Stimulated activated CD8-positive, alpha-beta memory T cell treated with anti-CD3 and anti-CD28 coated beads, Interleukin-15, amount 100 ng/mL, for 1 hour (primary cell): Measurements from ENCODE around the gene ZNF74.

Experiments
- DNase-seq: peaks from one replicate; pipeline ENCODE4 v3.0.0-alpha.2; 2020; ENCODE audit warnings: low read depth

The ZNF74 gene

DNA sequence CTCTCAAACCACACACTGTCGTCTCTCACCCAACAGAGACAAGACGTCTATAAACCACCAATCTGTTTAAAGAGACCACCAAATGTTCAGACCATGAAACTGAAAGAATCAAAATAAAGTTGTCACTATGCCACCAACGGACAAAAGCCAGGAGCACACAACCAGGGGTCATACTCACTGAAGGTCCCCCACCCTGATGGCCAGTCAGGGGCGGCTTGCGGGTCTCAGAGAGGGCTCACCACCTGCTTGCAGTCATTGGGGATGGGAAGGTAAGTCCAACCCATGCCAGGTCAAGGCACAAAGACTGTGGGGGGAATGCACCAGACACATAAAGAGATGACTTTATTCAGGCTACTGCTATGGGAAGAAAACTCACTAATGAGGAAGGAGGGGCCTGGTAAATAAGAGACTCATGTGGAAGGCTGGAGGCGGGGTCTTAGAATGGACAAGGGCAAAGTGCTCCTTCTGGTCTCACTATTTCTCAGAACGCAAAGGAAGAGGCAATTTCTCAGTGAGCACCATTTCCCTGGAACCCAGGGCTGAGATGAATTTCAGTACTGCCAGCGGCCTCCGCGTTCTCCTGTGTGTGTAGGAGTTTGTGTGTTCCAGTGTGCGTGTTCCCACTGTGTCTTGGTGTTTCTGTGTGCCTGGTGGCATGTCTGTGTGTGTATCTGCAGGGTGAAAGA lies 26.3 kb downstream of the ZNF74 start:
- no peak for DNase-seq

DNA sequence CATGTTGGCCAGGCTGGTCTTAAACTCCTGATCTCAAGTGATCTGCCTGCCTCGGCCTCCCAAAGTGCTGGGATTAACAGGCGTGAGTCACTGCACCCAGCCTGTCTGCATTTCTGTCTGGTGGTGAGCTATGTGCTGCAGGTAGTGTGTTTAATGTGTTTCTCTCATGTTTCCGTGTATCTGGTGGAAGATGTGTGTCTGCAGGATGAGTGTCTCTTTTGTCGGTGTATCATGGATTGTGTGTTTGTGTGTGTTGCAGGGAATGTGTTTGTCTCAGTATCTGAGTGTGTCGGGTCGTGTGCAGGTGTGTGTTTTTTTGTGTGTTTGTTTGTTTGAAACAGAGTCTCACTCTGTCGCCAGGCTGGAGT lies 27.5 kb downstream of the ZNF74 start:
- no peak for DNase-seq

DNA sequence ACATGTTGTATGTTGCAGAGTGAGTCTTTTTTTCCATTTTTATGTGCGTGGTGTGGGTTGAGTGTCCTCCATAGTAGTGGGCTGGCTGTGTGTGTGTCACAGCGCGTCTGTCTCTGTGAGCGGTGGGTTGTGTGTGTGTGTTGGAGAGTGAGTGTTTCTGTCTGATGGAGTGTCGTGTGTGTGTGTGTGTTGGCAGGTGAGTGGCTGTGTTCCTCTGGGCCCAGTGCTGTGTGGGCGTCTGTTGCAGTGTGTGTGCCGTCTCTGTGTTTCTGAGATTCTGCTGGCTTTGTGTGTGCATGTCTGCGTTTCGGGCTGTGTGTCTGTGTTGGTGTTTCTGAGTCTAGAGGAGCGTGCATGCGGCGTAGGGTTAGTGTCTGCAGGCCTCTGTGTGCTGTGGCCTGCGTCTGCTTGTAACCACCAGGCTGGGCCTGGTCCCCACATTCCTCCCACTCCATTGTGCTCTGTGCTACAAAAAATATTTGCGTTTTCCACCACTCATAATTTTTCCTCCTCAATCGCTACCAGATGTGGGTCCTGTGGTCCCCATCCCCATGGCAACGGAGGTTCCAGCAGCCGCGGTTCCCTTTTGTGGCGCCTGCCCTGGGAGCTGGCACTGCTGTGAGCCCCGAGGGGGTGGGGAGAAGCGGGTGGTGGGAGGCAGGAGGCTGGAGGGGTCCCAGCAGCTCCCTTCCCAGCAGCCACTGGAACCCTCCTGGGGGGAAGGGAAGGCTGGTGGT lies 28.5 kb downstream of the ZNF74 start:
- DNase-seq, result no peak

DNA sequence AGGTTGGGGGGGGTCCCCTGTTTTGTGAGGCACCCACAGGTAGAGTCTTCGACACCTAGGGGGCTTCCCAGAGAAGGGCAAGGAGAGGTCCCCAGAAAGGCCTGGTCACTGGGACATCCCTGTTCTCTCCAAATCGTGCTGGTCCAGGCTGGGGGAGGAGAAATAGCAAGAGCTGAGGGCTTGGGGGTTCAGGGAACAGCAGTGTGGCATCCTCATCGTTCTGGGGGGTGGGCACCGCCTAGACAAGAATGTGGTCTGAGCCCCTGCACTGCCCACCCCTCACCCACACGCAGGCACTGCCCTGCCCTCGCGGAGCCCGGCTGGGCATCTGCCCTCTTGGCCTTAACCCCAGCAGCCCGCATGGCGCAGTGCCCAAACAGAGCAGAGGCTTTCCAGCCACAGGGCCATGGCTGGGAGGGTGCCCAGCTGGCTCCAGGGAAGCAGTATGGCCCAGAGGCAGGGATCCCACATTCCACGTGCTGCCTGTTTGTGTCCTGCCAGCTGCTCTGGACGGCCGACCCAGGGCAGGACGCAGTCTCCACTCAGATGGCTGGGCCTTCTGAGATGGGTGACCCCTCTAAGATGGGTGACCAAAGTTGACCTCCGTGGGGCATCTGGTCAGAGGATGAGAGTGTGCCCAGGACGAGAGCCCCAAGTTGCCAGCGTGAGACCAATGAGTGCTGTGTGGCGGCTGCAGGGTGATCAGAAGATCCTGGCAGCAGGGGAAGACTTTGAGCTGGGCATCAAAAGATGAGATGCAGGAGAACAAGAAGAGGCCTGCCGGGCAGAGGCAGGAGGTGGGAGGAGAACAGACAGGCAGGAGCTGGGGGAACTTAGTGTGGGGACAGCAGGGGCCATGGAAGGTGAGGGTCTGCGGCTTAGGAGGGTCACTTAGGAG lies 29.3 kb downstream of the ZNF74 start:
- no peak for DNase-seq

DNA sequence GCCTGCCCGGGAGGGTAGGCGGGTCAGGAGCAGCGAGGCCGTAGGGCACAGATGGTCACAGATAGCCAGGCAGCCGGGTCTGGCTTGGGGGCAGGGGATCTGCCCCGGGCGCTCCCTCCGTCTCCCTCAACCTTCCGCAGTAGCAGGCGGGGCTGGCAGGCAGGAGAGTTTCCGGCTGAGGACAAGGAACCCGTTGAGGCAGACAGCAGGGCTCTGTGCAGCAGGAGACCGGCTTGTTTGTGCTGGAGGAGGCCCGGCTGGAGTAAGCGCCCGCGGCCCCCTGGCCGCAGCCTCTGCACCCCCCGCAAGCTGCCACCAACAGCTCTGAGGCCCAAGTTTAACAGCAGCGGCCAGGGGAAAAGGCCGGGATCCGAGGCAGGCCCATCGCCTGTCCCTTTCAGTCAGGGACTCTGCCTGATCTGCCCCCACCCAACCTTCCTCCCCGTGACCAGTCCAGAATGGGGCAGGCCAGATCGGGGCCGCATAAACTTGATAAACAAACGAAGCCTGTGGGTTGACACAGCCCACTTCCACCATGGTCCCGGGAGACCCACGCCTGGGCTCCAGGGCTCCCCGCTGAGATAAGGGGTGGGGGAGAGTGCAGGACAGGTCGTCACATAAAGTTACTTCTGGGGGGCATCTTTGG lies 30.1 kb downstream of the ZNF74 start:
- no peak for DNase-seq

DNA sequence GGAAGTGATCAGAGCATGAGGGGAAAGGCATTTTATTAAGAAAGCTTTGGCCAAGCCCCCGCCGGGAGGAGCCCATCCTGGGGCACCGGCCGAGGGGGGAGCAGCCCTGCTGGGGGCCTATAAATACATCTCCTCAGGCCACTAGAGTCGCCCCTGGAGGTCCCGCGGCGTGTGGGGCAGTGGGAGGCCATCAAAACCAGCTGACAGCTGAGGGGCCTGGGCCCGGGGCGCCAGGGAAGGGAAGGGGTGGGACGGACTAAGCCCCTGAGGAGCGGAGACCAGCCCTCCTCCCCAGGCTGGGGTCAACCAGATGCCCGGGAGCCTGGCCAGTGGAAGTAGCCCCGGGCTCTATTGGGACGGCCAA lies 30.6 kb downstream of the ZNF74 start:
- DNase-seq, result no peak

DNA sequence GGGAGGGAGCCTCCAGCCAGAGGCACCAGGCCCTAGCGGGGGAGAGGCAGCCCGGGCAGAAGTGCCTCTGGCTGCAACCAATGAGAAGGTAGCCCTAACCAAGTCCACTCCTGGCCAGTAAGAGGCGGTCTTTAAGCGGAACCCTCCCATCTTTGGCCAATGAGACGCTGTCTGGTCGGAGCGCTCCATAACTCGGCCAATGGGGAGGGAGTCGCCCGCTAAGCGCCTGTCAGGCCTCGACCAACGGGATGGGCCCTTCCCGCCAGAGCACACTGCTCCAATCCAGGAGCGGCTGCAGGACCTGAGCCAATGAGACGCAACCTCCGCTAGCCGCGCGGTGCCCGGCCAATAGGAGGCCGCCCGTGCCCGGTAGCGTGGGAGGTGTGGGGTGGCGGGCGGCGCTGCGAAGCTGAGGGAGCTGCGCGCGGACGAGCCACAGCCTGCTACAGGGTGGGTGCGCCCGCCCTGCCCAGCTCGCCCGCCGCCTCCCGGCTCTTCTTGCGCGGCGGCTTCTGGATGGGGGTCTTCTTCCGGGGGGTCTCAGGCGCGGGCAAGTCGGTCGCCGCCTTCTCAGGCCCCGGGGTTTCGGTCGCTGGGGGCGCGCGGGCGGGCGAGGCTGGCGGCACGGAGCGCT lies 31.1 kb downstream of the ZNF74 start:
- no peak for DNase-seq

DNA sequence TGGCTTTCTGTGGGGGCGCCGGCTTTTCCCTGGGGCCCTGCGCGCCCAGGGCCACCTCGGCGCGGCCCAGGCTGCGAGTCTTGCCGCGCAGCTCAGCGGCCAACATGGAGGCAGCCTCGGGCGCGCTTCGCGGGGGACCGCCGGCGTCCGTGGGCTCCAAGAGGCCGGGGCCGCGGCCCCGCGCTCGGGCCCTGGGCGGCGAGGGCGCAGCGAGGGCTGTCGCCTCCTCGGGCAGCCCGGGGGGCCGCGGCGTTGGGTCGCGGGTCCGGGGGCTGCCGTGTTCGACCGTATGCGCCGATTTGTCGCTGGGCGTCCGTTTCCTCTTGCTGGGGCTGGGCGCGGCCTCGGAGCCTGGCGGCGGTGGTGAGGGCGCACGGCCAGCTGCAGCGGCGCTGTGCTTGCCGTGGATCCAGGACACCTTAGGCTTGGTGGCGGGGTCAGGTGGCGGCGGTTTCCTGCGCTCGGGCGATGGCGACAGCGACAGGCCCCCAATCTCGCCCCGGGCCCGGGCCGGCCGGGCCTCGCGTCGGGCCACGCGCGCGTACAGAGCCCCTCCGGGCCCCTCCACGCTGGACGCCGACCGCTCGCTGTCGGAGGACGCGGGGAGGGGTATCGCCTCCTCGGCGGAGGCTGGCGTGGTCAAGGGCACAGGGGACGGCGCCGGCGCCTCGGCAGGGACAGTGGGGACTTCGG lies 31.8 kb downstream of the ZNF74 start:
- no peak for DNase-seq

DNA sequence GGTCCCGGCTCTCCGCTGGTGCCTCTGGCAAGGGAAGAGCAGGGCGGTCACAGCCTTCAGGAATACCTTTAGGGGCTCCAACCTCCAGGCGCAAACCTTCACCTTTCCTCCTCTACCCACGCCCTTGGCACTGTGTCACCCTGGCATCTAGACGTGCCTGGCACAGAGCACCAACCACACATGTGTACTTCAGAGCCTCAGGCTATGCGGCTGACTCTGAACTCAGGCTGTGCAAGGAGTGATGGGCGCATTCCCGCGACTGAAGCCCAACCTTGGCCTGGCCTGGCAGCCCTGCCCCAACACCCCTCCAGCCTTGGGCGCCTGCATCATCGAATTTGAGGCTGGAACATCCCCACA lies 32.3 kb downstream of the ZNF74 start:
- no peak for DNase-seq

DNA sequence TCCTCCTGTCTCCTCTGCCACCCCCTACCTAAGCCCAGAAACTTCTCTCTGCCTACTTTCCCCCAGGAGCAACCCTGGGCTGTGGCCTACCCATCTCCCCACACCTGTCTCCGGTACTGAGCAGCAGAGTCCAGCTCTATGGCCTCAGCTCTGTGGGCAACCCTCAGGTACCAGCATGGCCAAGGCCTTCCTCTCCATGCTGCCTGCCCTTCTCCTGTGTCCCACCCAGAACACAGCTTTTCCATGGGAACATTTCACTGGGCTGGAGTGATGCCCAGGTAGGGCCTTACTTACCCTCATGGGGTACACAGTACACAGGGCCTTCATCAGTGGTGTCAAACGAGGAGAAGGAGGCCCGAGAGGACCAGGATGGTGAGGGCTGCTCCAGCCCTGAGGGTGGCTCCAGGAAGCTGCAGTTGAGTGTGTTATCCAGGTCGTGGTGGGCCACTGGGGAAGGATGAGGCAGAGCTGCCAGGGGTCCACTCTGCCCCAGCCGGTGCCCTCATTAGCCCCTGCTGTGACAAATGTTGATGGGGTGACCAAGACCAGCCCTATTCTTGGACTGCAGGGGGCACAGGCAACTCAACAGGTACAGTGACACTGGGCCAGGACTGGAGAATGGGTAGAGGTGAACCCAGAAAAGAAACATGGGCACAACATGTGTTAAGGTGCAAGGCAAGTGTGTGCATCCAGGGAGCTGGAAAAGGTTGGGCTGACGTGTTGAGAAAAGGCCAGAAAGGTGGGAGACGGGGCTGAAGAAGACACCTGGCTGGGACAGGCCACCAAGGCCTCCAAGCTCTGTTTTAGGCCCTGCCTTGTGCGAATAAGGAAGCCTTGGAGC lies 33.4 kb downstream of the ZNF74 start:
- DNase-seq, result no peak

DNA sequence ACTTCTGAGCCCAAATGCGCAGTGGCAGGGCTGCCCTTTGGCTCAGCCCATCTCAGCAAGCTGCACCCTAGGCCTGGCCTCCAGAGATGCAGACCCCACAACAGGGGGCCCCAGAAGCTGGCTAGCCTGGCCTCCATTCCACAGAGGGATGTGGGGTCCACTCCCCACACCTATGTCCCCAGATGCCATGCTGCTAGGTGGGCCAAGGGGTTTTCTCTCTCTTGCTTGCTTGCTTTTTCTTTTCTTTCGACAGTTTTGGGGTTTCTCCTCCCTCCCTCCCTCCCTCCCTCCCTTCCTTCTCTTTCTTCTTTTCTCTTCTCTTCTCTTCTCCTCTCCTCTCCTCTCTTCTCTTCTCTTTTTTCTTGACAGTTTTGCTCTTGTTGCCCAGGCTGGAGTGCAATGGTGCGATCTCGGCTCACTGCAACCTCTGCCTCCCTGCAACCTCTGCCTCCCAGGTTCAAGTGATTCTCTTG lies 34.0 kb downstream of the ZNF74 start:
- no peak for DNase-seq

DNA sequence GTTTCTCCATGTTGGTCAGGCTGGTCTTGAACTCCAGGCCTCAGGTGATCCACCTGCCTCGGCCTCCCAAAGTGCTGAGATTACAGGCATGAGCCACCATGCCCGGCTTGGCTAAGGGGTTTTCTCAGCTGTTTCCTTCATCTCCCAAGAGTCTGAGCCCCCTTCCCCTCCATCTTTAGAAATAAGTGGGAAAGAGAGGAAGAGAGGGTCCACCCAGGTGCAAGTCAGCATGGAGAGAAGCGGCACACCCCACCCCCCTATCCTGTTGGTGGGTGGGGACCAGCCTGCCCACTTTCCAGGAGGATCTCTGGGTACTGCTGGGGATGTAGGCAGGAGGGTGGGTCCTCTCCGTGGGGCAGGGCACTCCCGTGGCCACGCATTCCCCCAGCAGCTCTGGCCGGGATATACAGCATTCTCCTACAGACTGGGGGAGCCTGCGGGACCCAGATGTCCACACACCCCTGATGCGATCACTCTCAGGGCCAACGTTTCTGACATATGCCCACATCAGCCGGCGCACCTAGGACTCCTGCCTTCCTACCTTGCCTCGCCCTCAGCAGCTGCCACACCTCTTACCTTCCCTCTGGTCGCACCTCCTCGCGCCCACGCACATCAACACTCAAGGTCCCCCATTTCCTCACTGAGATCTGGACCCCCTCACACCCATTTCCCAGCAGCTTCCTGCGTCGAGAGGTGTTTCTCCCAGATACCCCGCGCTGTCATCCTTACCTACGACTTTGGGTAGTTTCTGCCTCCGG lies 34.7 kb downstream of the ZNF74 start:
- no peak for DNase-seq

DNA sequence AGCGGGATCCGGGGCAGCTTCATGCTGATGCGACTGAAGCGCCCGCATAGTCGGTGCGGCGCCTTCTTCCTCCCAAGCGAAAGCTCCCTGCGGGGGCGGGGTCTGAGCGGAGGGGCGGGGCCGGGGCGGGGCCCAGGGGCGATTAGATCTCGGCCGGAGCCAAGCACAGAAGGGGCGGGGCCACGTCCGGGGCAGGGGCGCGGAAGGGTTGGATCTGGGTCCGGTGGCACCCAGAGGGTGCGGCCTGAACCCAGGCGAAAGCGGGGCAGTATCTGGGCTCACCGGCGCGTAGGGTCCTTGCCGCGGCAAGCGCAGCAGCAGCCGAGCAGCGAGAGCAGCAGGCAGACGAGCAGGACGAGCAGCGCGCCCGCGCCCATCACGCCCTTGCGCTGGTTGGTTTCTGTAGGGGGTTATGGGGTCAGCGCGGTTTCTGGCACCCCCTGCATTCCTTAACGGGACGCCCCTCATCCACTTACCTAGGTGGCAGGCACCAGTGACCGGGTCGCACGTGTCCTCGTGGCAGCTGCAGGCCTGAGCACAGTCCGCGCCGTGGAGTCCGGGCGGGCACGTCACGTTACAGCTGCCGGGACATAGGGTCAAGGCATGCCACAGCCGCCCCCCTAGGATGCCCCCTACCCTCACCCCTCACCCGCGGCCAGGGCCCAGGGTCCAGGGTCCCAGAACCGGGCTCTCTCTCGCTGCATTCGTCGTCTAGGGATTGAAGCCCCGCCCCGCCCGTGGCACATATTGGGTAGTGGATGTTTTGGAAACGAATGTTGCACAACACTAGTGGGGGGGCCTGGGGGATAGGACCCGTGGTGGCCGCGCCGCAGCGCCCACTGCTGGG lies 35.5 kb downstream of the ZNF74 start:
- DNase-seq, result peak; percentile 66

DNA sequence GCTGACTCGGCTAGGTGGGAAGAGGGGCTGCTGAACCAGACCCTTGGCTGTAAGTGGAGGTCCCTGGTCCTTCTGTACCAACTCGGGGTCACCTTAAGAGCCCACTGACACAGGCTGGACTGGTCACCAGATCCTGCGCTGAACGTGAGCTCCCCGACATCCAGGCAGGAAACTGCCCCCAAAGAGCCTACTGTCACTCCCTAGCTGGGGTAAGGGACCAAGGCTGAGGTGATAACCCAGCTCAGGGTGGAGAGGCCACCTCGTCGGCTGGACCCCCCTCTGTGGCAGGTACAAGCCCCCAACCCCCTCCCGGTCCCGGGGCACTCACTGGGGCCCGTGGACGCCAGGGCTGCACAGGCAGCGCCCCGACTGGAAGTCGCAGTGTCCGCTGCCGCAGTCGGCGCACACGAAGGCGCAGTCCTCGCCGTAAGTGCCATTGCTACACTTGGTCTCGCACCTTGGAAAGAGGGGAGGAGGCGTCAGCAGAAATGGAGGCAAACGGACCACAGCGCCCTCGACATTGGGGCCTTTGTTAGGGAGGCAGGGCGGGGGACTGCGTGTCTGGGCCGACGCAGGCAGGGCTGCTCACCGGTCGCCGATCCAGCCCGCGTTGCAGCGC lies 36.3 kb downstream of the ZNF74 start:
- no peak for DNase-seq

DNA sequence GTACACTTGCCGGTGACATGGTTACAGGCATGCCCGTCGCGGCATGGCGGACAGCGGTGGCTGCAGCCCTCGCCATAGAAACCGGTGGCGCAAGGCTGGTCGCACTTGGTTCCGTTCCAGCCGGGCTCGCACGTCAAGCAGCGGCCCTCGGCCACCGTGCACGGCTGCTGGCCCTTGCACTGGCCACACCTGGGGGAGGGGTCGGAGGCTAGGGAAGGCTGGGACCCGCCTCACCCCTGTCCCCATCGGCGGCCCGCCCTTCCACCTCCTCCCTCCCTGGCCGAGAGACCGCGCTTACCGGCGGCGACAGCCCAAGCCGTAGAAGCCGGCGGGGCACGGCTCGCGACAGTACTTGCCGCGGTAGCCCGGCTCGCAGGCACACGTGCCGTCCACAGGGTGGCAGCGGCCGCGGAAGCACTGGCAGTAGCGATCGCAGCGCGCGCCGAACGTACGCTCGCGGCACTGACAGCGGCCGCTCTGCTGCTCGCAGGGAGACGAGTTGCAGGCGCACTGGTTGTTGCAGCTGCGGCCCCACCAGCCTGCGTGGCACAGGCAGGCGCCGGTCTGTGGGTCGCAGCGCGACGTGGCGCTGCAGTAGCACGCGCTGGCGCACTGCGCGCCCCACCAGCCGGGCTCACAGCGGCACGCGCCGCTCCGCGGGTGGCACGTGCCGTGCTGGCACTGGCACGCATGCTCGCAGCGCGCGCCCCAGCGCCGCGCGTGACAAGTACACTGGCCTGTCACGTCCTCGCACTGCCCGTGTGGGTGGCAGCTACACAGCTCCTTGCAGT lies 37.0 kb downstream of the ZNF74 start:
- DNase-seq, result no peak

DNA sequence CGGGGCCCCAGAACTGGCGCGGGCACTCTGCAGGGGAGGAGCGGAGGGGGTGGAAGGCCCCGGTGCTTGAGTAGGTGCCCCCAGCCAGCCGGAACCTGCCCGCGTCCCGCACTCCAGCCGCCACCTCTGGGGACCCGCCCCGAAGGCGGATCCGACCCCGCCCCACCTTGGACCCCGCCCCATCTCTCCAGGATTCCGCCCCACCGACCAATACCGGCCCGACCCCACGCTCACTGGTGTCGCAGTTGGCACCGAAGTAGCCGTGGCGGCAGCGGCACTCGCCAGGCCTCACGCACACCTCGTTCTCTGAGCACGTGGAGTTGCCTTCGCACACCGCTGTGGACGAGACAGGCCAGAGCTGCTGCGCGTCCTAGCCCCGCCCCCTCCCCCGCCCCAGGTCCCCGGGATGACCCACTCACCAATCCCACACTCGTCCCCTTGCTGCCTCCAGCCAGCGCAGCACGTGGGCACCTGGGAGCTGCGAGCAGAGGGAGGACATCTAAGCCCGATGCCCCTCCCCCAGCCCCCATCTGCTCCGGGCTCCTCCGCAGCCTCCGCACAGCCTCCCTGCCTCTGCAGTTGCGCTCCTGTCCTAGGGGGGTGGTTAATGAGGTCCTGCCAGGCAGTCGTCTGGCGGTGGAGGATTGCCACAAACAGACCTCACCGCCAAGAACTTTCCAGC lies 37.7 kb downstream of the ZNF74 start:
- DNase-seq, result no peak

DNA sequence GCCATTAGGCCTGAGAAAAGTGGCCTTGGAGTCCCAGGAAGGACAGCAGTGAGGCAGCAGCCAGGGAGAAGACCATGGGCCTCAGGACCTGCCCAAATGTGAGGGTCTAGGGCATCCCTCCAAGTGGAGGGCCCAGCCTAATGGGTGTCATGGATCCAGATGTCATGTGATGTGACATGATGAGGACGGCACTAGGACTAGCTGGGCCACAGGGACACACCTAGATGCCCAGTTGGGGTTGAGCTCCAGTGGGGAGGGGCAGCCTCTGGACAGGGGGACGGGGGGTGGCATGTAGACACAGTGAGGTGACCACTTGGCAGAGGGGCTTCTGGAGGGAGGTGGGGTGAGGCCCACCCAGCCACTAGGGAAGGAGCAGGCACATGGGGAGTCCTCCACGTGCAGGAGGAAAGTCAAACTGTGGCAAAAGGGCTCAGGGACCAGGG lies 38.3 kb downstream of the ZNF74 start:
- no peak for DNase-seq
